GM21528 (cell line): ENCODE measurements around the gene NDUFS3.

Experiments used
- ATAC-seq: cut with Tn5 transposase; IDR thresholded peaks from one replicate; pipeline ENCODE4 v1.9.1; 2021; ENCODE audit warnings: mild to moderate bottlenecking, moderate library complexity; ENCODE audit not compliant: unreplicated experiment, low FRiP score

Gene NDUFS3

GRCh38 chr11:47589118-47589517, 10.2 kb downstream of the NDUFS3 start:
- no peak for ATAC-seq

GRCh38 chr11:47589584-47589976, 10.7 kb downstream of the NDUFS3 start:
- ATAC-seq: no peak

GRCh38 chr11:47589977-47590861, 11.3 kb downstream of the NDUFS3 start:
- no peak for ATAC-seq

GRCh38 chr11:47591764-47592163, 12.9 kb downstream of the NDUFS3 start:
- no peak for ATAC-seq

GRCh38 chr11:47592251-47592650, 13.4 kb downstream of the NDUFS3 start:
- ATAC-seq: no peak

GRCh38 chr11:47592970-47593369, 14.1 kb downstream of the NDUFS3 start:
- ATAC-seq: no peak

- ATAC-seq: no peak
These were observed 14.6 kb downstream of the NDUFS3 start for GRCh38 chr11:47593492-47593933.

- no peak for ATAC-seq
These were observed 15.3 kb downstream of the NDUFS3 start, which contains the start of gene C1QTNF4 for GRCh38 chr11:47593934-47594855. C1QTNF4 (minus strand) TSS chr11:47594411; CDS start chr11:47590810, 3,601 bp downstream.

- no peak for ATAC-seq
These were observed 16.2 kb downstream of the NDUFS3 start for GRCh38 chr11:47595029-47595428.

GRCh38 chr11:47595967-47596366, 17.1 kb downstream of the NDUFS3 start:
- no peak for ATAC-seq

- ATAC-seq: no peak
These were observed 21.0 kb downstream of the NDUFS3 start for GRCh38 chr11:47599902-47600301.

GRCh38 chr11:47603295-47603694, 24.4 kb downstream of the NDUFS3 start:
- no peak for ATAC-seq

GRCh38 chr11:47605921-47606320, 27.0 kb downstream of the NDUFS3 start:
- ATAC-seq: no peak

GRCh38 chr11:47606731-47607130, 27.9 kb downstream of the NDUFS3 start:
- no peak for ATAC-seq

GRCh38 chr11:47607380-47607779, 28.5 kb downstream of the NDUFS3 start:
- no peak for ATAC-seq

- no peak for ATAC-seq
These were observed 30.8 kb downstream of the NDUFS3 start for GRCh38 chr11:47609675-47610074.

GRCh38 chr11:47611348-47611794, 32.5 kb downstream of the NDUFS3 start:
- ATAC-seq: peak; percentile 81

- ATAC-seq: no peak
These were observed 36.4 kb downstream of the NDUFS3 start for GRCh38 chr11:47615249-47615648.

GRCh38 chr11:47616726-47617416, 38.0 kb downstream of the NDUFS3 start:
- no peak for ATAC-seq

- ATAC-seq: no peak
These were observed 38.5 kb downstream of the NDUFS3 start for GRCh38 chr11:47617417-47617809.
